IMR-90 (cell line): ENCODE results near the gene NRP1.
A peak's percentile ranks its signal among the peaks of the same experiment; 100 is the strongest.

ENCODE experiments used
- CEBPB ChIP-seq: IDR thresholded peaks from 2 replicates; pipeline ENCODE4 v1.6.1; 2012; ENCODE audit warnings: low read depth, low read length, improper control_type of control experiment
- CTCF ChIP-seq: conservative IDR thresholded peaks from 2 replicates; pipeline ENCODE4 v1.5.1; 2012; ENCODE audit warnings: mild to moderate bottlenecking, low read depth, low read length, improper control_type of control experiment
- MAFK ChIP-seq: IDR thresholded peaks from 2 replicates; pipeline ENCODE4 v1.6.1; 2012; ENCODE audit warnings: low read depth, low read length, improper control_type of control experiment
- MAZ ChIP-seq: IDR thresholded peaks from 2 replicates; pipeline ENCODE4 v1.6.1; 2012; ENCODE audit warnings: low read depth, mild to moderate bottlenecking, low read length, improper control_type of control experiment, moderate library complexity, borderline replicate concordance
- MXI1 ChIP-seq: IDR thresholded peaks from 2 replicates; pipeline ENCODE4 v1.6.1; 2012; ENCODE audit warnings: low read depth, mild to moderate bottlenecking, low read length, moderate library complexity, borderline replicate concordance

- TF ChIP-seq CTCF (no peak), CEBPB (peak; percentile 83), MAZ (no peak), MXI1 (no peak), MAFK (no peak)
Measured at GRCh38 chr10:33291053-33291592, 43.3 kb downstream of the NRP1 start.
